ENCODE measurements around the gene PNPLA4. TPM values are rescaled to one million over a fixed set of nuclear protein-coding genes. Genes with fewer than 3 reads are reported as not detected.

The PNPLA4 gene, protein sequence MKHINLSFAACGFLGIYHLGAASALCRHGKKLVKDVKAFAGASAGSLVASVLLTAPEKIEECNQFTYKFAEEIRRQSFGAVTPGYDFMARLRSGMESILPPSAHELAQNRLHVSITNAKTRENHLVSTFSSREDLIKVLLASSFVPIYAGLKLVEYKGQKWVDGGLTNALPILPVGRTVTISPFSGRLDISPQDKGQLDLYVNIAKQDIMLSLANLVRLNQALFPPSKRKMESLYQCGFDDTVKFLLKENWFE
- 38.4 TPM for total RNA-seq
- long read RNA-seq, transcript PNPLA4-201 (7 exons, 3,372 nt): major isoform, 35 of 40 reads
- long read RNA-seq, partial matches to known transcripts: 5 of 40 reads
- long read RNA-seq, other reads (novel, unspliced or antisense): 0 of 40 reads

DNA sequence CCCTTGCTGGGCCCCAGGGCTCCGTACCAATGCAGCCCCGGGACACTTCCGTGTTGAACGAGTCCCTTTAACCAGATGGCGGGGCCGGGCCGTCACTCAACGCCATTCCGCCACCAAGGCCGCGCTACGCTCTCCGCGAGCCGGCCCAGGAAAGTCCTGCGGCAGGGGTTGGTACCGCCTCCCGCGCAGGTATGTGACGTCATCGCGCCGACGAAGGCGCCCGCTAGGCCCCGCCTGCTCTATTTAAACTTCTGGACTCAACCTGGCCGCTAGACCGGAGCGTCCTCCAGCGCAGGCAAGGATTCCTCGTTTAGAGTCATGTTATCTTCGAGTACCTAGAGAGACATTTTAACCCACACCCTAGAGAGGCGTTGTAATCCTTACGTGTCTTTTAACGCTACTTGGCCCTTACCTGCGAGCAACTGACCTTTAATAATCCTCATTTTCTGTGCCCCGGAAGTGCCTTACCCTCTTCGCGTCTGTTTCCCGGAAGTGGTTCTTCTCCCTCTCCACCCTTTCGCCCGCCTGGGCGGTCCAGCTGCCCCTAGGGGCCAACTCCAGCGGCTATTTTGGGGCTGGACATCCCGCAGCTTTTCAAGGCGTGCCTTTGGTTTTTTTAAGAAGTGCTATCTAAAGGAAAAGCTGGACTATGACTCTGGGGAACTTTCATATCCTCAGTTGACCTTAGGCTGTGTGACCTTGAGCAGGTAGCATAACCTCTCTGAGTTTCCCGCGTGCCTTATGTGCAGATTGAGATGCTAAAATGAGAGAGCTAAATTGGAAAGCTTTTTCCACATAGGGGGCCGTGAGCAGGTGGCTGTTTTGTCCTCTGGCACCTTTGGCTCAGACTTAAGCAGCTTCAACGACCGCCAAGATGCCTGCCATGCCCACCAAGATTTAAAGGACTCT is at the start of gene PNPLA4:
PNPLA4 (minus strand) TSS at position 155 of the 909 bp plus-strand sequence. CDS start 1,294 bp downstream, outside the sequence.
- intact Hi-C loops (cut with micrococcal nuclease): no loop called here
- ATAC-seq (peak; percentile 97), DNase-seq (peak; percentile 87)

DNA sequence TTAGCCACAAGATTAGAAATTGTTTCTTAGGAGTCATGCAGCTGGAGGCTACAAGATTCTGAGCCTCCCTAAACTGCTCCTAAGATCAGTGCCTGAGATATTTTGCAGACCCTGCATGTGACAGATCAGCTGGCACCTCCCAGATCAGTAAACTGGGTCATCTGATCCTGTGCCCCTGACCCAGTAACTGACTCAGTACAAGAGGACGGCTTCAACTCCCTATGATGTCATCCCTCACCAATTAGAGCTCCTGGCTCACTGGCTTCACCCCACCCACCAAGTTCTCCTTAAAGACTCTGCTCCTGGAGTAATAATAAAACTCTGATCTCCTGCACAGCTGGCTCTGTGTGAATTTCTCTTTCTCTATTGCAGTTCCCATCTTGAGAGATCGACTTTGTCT is 45.4 kb upstream of the PNPLA4 start:
- intact Hi-C loops (cut with micrococcal nuclease): no loop called here
- ATAC-seq: no peak
- DNase-seq: no peak

DNA sequence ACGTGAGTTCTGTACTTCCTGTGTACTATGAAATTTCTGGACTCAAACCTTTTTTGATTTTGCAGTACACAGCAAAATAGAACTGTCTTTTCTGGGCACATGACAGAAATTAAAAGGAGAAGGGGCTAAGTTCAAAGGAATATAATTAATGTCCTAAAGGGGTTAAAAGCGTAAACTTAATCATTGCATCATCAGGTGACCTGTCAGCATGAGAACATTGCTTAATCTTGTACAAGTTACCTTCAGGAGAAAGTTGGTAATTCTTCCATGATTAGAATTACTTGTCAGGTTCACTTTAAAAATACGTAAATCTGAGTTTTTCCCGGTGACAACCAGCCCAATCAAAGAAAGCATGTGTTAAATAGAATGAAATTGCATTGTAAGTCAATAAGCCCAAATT is 43.2 kb upstream of the PNPLA4 start:
- ATAC-seq (no peak), DNase-seq (no peak)
- intact Hi-C loops (cut with micrococcal nuclease): no loop called here

DNA sequence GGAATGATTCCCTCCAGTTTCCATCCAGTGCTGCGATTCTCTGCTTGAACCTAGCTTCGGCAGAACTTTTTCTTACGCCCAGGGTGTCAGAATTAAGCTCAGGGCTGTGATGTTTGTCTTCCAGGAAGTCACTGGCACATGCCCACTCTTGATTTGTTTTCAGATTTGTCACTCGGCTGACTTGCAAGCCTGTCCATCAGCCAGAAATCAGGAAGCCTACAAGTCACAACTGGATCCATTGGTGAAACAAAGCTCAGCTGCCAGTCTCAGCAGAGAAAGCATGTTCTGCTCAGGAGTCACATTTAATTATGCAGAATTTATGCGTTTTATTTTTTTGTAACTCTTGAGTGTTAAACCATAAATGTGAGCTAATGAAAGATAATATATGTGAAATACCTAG is 38.2 kb upstream of the PNPLA4 start:
- ATAC-seq (no peak), DNase-seq (no peak)
- intact Hi-C loops (cut with micrococcal nuclease): no loop called here

DNA sequence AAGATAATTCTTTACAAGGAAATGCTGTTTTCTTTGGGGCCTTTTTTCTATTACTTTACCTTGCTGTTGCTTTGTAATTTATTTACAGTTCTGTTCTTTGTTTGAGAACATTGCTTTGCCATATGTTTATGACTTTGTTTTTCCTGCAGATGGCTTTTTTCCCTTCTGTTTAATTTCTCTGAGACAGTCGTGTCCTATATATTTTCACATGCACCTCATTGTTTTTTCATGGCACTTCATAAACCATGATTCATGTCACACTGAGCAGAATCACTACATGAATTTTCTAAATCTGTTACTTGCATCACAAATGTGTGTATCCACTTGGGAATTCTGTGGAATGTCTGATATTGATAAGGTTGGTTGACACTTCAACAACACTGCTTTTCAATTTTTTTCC is 33.0 kb upstream of the PNPLA4 start:
- ATAC-seq (no peak), DNase-seq (no peak)
- intact Hi-C loops (cut with micrococcal nuclease): no loop called here

DNA sequence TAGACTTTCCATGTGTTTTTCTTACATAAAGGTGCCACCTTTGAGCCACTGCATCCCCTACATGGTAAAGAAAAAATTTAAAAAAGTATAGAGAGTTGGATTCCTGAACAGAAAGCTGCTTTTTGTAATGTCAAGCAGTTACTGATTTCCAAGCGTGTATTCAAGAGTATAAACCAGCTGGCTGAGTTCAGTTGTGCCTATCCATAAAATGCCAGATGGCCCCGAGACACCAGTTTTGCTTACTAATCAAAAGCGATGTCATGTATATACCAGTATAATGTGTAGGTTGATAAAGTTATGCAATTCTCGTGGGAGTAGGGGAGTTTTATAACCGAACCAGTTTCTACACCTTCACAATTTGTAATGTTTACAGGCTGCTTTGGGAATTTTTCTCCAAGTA is 26.2 kb upstream of the PNPLA4 start:
- ATAC-seq (no peak), DNase-seq (no peak)
- intact Hi-C loops (cut with micrococcal nuclease): no loop called here

DNA sequence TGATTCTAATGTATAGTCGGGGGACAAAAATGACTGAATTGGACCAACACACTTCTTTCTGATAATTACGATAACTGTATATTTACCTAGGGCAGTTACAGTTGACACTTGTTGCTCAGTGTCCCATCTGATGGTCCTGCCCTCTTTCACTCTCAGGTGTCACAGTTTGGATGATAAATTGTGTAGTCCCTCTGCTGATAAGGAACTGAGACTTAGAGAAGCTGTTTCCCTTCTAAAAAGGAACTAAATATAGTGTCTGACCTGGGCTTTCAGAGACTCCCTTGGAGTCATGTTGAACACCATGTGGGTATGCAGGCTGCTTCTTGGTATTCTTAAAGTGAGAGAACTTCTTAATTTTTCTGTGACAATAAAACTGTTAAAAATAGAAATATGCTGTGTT is 23.7 kb upstream of the PNPLA4 start:
- intact Hi-C loops (cut with micrococcal nuclease): no loop called here
- ATAC-seq: no peak
- DNase-seq: no peak

DNA sequence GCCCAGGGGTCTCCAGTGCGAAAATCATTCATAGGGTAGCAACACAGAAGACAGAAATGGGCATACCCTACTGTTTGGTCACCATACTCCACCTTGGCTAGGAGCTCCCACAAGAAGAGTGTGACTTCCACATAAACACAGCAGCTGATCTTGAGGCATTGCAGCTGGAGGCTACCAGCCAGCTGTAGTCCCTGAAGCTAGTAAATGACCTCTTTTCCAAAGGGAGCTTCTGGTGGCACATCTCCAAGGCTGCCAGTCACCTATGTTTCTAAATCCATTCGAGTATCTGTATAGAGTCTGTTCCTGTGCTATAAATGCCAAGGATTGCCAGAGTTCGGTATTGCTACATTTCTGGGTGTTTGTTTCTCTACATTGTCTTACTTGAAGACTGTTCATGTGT is 21.3 kb upstream of the PNPLA4 start:
- DNase-seq: peak; percentile 25
- ATAC-seq: peak; percentile 64
- intact Hi-C loops (cut with micrococcal nuclease): no loop called here

DNA sequence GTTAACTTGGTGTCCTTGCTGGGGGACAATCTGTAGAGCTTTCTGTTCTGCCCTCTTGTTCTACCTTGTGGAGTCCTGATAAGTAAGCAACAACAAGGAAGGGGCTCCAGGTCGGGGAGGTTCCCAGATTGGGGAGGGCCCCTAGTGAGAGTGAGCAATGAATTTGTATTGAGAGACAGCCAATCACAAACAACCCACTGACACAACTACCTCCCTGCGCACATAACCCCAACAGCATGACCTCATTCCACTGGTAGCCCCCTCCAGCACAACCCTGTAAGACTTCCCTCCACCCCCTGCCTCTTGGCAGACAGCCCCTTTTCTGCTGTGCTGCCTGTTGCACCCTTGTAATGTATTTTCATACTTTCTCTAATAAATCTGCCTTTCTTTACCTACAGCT is 19.7 kb upstream of the PNPLA4 start:
- DNase-seq (no peak), ATAC-seq (no peak)
- intact Hi-C loops (cut with micrococcal nuclease): no loop called here

DNA sequence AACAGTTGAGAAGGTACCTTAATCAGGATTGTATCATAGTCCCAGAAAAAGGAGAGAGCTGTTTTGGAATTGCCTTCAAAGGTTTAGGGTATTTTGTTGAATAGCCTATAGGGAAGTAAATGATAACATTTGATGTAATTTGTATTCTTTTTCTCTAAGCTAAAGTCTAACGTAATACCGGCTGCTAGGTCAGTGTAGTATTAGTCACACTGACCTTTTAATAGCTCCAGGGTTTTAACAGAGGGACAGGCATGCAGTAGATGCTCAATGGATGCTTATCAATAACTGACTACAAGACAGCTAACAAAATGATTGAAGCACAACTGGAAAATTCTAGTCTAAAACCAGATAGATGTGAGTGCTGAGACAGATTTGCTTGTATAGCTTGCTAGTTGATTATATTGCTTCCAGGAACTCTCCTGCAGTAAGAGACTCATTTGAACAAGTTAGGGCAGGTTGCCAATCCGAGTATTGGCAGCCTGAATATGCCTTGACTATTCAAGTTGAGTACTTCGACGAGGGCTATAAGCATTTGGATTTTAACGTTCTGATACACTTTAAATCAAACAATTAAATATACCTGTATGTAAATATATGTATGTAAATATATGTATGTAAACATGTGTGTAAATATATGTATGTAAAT is 16.5 kb upstream of the PNPLA4 start:
- intact Hi-C loops (cut with micrococcal nuclease): no loop called here
- ATAC-seq: peak; percentile 43
- no peak for DNase-seq

DNA sequence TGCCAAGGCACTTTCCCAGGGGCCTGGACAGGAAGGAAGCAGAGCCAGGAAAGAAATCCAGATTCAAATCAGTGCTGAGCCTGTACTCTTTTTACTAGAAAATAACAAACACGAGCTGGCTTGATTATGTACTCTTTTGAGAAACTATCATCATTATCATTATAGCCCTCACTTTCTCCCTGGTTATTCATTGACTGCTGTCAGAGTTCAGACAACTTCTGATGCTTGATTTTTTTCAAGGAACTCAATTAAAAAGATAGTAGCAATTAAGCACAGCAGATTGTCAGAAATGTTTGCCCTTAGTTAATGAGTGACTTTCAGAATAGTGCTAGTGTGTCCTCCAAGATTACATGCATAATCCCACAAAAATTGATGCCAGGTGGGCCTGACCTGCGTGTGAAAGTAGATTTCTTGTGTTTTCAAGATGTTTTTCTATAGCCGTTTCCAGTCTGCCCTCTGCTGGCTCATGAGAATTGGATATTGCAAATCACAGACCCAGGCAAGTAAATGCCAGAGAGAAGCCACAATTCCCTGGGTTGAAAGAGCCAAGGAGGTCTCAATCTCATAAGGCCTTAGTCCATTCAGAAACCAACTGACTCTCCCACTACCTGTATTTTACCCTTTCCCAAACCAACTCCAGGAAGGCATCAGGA is 14.3 kb upstream of the PNPLA4 start:
- DNase-seq (no peak), ATAC-seq (no peak)
- intact Hi-C loops (cut with micrococcal nuclease): no loop called here

DNA sequence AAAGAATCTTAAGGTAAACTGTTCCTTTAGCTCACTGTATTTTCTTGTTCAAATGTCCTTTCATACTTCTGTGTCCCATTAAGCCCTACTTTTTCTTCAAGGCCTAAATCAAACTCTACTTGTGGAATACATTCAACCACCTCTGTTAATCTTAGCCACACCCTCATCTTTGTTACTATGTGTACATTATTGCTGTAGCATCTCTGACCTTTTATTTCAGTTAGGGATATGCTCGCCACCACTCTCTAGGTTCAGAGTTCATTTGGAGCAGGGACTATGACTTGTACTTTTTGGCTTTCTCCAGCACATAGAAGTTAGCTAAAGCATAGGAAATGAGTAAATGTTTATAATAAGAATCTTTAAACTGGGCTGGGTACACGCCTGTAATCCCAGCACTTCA is 6.8 kb upstream of the PNPLA4 start:
- ATAC-seq: no peak
- no peak for DNase-seq
- intact Hi-C loops (cut with micrococcal nuclease): no loop called here

DNA sequence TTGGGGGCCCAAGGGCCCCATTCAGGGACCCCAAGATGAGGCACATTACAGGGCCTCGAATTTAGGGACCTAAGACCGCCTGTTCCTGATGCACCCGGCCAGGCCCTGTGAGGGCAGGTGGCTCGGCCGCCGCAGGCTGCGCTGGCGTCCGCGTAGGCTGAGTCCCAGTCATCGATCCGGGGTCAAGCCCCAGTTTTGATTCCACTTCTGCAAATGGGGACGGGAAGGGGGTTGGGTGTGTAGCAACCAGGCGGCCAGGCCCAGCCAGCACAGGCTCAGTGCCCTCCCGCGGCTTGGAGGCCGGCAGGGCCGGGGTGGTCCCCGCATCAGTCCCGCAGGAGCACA is 327 bp downstream of the PNPLA4 start:
- intact Hi-C loops (cut with micrococcal nuclease): no loop called here
- DNase-seq: no peak
- peak; percentile 70 for ATAC-seq

DNA sequence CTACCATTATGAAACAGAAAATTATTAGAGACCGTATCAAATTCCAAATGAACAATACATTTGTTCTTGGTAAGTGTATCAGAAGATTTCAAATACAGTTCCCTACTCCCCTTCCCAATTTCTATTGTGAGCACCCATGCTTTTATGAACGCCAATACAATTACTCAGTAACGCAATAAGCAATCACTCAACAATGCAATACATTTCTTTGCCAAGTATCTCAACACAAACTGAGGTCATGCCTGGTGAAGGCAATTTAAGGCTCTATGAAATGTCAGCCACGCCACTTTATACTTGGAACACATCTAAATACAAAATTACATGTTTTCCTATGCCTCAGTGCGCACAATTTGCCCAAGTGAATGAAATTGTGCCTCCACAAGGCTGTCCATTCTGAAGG is 712 bp downstream of the PNPLA4 start:
- intact Hi-C loops (cut with micrococcal nuclease): no loop called here
- ATAC-seq: no peak
- no peak for DNase-seq

DNA sequence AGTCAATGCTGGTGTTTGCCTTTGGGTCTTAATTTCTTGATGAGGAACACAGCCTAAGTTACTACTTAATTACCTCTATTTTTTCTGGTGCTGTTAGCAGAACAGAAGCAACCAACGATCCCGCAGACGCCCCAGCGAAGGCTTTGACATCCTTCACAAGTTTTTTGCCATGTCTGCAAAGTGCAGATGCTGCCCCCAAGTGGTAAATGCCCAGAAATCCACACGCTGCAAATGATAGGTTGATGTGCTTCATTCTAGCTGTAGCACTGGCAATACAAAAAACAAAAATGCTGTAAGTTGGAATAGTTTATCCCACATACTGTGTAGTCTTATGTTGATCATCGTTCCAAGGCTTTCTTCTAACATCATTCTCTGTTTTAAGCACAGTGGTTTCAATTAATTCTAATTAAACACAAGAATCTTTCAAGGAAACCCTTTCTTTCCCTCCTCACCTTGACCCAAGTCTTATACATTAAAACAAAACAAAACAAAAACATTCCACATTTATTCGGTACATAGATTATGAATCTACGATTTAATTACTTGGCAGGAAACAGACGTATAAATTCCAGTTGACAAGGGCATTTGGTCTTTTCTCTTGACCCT is 1.2 kb downstream of the PNPLA4 start:
- intact Hi-C loops (cut with micrococcal nuclease): no loop called here

DNA sequence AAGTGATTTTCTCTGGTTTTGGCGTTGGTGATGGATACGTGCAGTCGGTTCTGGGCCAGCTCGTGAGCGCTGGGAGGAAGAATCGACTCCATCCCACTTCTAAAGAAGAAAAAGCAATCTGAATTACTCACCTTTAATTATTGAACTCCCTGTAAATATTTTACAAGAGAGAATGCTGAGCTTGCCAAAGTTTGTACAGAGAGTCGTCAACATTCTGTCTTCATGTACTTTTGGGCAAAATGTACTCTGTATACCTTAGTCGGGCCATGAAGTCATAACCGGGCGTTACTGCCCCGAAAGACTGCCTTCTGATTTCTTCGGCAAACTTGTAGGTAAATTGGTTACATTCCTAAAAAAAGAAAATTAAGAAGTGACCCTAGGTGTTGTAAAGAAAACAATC is 5.5 kb downstream of the PNPLA4 start:
- ATAC-seq (no peak), DNase-seq (no peak)
- intact Hi-C loops (cut with micrococcal nuclease): no loop called here

More for the DNA sequence above, 1.2 kb downstream of the PNPLA4 start:
- peak; percentile 54 for ATAC-seq
- peak; percentile 51 for DNase-seq

DNA sequence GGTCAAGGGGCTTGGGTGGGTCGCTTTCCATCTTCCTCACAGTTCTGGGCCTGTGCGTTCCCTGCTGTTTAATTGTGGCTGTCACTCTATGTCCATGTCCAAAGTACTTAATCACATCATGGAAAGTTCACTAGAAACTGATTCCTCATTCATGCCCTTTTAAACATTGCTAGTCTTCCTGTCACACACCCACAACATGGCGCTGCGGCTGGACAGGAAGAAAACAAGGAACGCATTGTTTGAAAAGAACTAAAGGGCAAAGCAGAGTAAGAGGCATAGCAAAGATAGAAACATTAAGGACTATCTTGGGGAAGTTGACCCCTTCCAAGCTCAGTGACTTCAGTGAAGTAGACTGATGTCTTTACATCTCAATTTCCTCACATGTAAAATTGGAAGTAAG is 18.4 kb downstream of the PNPLA4 start:
- DNase-seq (no peak), ATAC-seq (no peak)
- intact Hi-C loops (cut with micrococcal nuclease): no loop called here

DNA sequence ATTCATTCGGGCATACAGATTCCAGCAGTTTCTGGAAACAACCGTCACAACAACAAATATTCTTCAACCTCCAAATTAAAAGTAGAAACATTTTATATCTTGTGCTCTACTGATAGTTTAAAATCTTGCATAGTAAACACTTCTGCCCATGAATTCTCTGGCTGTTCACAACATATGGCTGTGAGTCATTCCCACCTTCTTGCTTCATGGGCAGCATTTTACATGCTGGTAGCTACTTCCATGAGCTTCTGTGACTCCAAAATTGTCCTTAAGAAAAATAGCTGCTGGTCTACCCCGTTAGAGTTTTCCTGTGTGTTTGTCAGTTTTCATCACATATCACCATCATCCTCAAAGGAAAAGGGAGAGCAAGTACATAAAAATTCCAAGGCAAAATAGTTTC is 22.7 kb downstream of the PNPLA4 start:
- no peak for DNase-seq
- no peak for ATAC-seq
- intact Hi-C loops (cut with micrococcal nuclease): no loop called here

DNA sequence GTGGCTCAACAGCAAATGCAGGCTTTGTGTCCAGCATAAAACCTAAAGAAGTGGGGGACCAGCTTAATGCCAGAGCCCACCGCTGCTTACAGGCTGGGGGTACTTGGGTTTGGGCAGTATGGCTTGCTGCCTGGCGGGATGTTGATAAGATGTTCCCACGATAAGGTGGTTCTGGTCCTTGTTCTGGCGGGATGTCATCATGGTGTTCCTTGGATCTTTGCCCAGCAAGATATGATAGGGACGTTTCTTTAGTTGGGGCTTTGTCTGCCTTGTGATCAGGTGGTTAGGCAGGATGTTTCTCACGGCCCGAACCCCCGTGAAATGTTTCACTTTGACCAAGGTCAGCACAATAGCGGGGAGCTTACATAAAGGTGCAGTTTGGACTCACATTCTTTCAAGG is 35.3 kb downstream of the PNPLA4 start:
- intact Hi-C loops (cut with micrococcal nuclease): no loop called here
- DNase-seq (no peak), ATAC-seq (peak; percentile 47)
